ENCODE results near the gene CTSA.

CTSA gene

GRCh38 chr20:45890985-45891983, at the start of gene CTSA, which contains the start of gene NEURL2:
Gene CTSA (plus strand): TSS chr20:45891335. CDS start chr20:45891569, 234 bp downstream.
Gene NEURL2 (minus strand): TSS chr20:45891208. CDS start chr20:45890991, 217 bp downstream.
- DNase-seq = no peak

GRCh38 chr20:45841407-45842129, 49.6 kb upstream of the CTSA start:
- no peak for DNase-seq

- no peak for DNase-seq
Measured at GRCh38 chr20:45842169-45842812, 48.8 kb upstream of the CTSA start.

- no peak for DNase-seq
Measured at GRCh38 chr20:45843506-45843905, 47.6 kb upstream of the CTSA start.

- no peak for DNase-seq
Measured at GRCh38 chr20:45845452-45845851, 45.7 kb upstream of the CTSA start.

- no peak for DNase-seq
Measured at GRCh38 chr20:45848421-45848820, 42.7 kb upstream of the CTSA start.

GRCh38 chr20:45848969-45849582, 42.1 kb upstream of the CTSA start:
- no peak for DNase-seq

GRCh38 chr20:45850238-45850637, 40.9 kb upstream of the CTSA start:
- DNase-seq = no peak

- DNase-seq = no peak
Measured at GRCh38 chr20:45850926-45851325, 40.2 kb upstream of the CTSA start.

- no peak for DNase-seq
Measured at GRCh38 chr20:45851501-45851900, 39.6 kb upstream of the CTSA start.

- no peak for DNase-seq
Measured at GRCh38 chr20:45852326-45852725, 38.8 kb upstream of the CTSA start.

- DNase-seq = no peak
Measured at GRCh38 chr20:45853484-45853883, 37.7 kb upstream of the CTSA start.

- peak; percentile 99 for DNase-seq
Measured at GRCh38 chr20:45857114-45857881, 33.8 kb upstream of the CTSA start, which contains the start of the genes ACOT8 and ZSWIM3. Gene ACOT8 (minus strand): TSS chr20:45857392. CDS start chr20:45857315, 77 bp downstream. Gene ZSWIM3 (plus strand): TSS chr20:45857614. CDS start chr20:45857826, 212 bp downstream.

- DNase-seq = no peak
Measured at GRCh38 chr20:45857882-45858216, 33.3 kb upstream of the CTSA start.

- DNase-seq = no peak
Measured at GRCh38 chr20:45859916-45860315, 31.2 kb upstream of the CTSA start.

- DNase-seq = no peak
Measured at GRCh38 chr20:45860560-45861220, 30.4 kb upstream of the CTSA start.

GRCh38 chr20:45861221-45862075, 29.7 kb upstream of the CTSA start:
- no peak for DNase-seq

- DNase-seq = no peak
Measured at GRCh38 chr20:45863543-45864470, 27.3 kb upstream of the CTSA start.

- DNase-seq = no peak
Measured at GRCh38 chr20:45866454-45866853, 24.7 kb upstream of the CTSA start.

Data from NCI-H2081 treated with DMSO at 0.1 percent for 48 hours (cell line).